Smooth muscle cell (in vitro differentiated cells): Measurements from ENCODE around the gene POMT1. TPM values are rescaled to one million over a fixed set of nuclear protein-coding genes. Genes with fewer than 3 reads are reported as not detected.

Experiments used
- DNase-seq: peaks from one replicate; lab custom pipeline; 2025; ENCODE audit not compliant: unreplicated experiment; lab: John Stamatoyannopoulos, UW
- H2AFZ ChIP-seq: fragments of 200-600 bp; sonication (generic); 2 replicates; pipeline ENCODE4 v1.6.0; 2016; ENCODE audit warnings: antibody characterized with exemption, low read depth, mild to moderate bottlenecking
- H3F3A ChIP-seq: fragments of 200-600 bp; sonication (generic); 2 replicates; pipeline ENCODE4 v1.6.0; 2017; ENCODE audit warnings: antibody characterized with exemption, low read depth
- H3K27ac ChIP-seq: fragments of 200-600 bp; sonication (generic); 2 replicates; pipeline ENCODE4 v1.5.1; 2016; ENCODE audit warnings: low read depth, mild to moderate bottlenecking
- H3K27me3 ChIP-seq: fragments of 200-600 bp; sonication (generic); 2 replicates; pipeline ENCODE4 v1.6.1; 2016; ENCODE audit warnings: low read depth, mild to moderate bottlenecking
- H3K36me3 ChIP-seq: fragments of 200-600 bp; sonication (generic); 2 replicates; pipeline ENCODE4 v1.5.1; 2016; ENCODE audit warnings: low read depth
- H3K4me1 ChIP-seq: fragments of 200-600 bp; sonication (generic); 2 replicates; pipeline ENCODE4 v1.5.1; 2016; ENCODE audit warnings: low read depth
- H3K4me2 ChIP-seq: fragments of 200-600 bp; sonication (generic); 2 replicates; pipeline ENCODE4 v1.6.0; 2016; ENCODE audit warnings: mild to moderate bottlenecking
- H3K4me3 ChIP-seq: fragments of 200-600 bp; sonication (generic); 2 replicates; pipeline ENCODE4 v1.5.1; 2016; ENCODE audit warnings: mild to moderate bottlenecking
- H3K79me2 ChIP-seq: fragments of 200-600 bp; sonication (generic); 2 replicates; pipeline ENCODE4 v1.6.0; 2016; ENCODE audit warnings: low read depth, mild to moderate bottlenecking
- H3K9ac ChIP-seq: fragments of 200-600 bp; sonication (generic); 2 replicates; pipeline ENCODE4 v1.6.0; 2016; ENCODE audit warnings: low read depth
- H3K9me3 ChIP-seq: fragments of 200-600 bp; sonication (generic); replicated peaks from 2 replicates; pipeline ENCODE4 v1.5.1; 2016; ENCODE audit warnings: low read depth
- H4K20me1 ChIP-seq: fragments of 200-600 bp; sonication (generic); 2 replicates; pipeline ENCODE4 v1.6.0; 2016; ENCODE audit warnings: low read depth
- WGBS: methylation state at CpG from one replicate; pipeline ENCODE4 v1.1.7; 2016; ENCODE audit warnings: low lambda C conversion rate; 5-methylcytosine and 5-hydroxymethylcytosine counted together
- polyA plus RNA-seq: library from polyadenylated mRNA; unstranded; fragments of >200 nt; fragmentation: Nextera tagmentation; extraction: Ambion mirVana; gene quantifications from 2 replicates; pipeline ENCODE4 v1.2.1, GENCODE V29; 2016
- total RNA-seq: library from RNA; depleted of rRNA; stranded (reverse); fragments of >200 nt; gene quantifications from 2 replicates; pipeline ENCODE4 v1.2.3, GENCODE V29; 2014
- TF ChIP-seq, protein P1 (sequence below): fragments of 200-600 bp; sonication (generic); IDR thresholded peaks from 2 replicates; pipeline ENCODE4 v1.5.1; 2017; ENCODE audit warnings: borderline replicate concordance, mild to moderate bottlenecking, antibody characterized with exemption; ENCODE audit not compliant: insufficient read depth, poor library complexity, severe bottlenecking

The POMT1 gene
- total and polyA plus RNA-seq, 2 experiments from 2014 or later: 11.8 to 15.2 TPM

DNA sequence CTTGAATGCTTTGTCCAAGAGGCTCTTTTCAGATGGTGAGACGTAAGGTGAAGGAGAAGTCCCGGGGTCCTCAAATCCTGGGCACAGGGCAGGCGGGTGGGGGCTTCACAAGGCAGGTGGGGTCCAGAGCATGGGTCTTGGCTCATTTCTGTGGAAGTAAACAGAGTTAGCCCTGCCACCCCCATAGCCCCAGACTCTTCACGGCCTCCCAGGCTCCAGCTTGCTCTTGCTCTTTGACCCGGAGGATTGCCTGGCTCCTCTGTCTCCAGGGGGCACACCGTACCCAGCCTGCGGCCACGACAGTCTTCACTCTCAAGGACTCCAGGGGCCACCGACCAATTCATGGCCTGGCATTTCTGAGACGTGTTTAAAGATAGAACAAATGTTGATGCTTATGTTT lies 28.8 kb upstream of the POMT1 start:
- H3K4me3 ChIP-seq: no peak overlapping the region
- no peaks in the 10 kb centered on the region for H3K9me3 ChIP-seq
- H3K4me2 ChIP-seq: no peak overlapping the region
- H3K79me2 ChIP-seq: peaks cover 43% of the 10 kb centered on the region
- H3K27me3 ChIP-seq: no peaks in the 10 kb centered on the region
- no peak overlapping the region for H3K27ac ChIP-seq
- no peak overlapping the region for H3K9ac ChIP-seq
- WGBS: 96% methylated on average over 10 of the region's 10 CpGs
- TF ChIP-seq, protein P1, sequence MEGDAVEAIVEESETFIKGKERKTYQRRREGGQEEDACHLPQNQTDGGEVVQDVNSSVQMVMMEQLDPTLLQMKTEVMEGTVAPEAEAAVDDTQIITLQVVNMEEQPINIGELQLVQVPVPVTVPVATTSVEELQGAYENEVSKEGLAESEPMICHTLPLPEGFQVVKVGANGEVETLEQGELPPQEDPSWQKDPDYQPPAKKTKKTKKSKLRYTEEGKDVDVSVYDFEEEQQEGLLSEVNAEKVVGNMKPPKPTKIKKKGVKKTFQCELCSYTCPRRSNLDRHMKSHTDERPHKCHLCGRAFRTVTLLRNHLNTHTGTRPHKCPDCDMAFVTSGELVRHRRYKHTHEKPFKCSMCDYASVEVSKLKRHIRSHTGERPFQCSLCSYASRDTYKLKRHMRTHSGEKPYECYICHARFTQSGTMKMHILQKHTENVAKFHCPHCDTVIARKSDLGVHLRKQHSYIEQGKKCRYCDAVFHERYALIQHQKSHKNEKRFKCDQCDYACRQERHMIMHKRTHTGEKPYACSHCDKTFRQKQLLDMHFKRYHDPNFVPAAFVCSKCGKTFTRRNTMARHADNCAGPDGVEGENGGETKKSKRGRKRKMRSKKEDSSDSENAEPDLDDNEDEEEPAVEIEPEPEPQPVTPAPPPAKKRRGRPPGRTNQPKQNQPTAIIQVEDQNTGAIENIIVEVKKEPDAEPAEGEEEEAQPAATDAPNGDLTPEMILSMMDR: no peak
- no peaks in the 10 kb centered on the region for H3F3A ChIP-seq
- peaks cover 16% of the 10 kb centered on the region for H3K36me3 ChIP-seq
- H2AFZ ChIP-seq: no peak overlapping the region
- peaks cover 96% of the 10 kb centered on the region for H4K20me1 ChIP-seq
- no peak for DNase-seq
- H3K4me1 ChIP-seq: no peaks in the 10 kb centered on the region

DNA sequence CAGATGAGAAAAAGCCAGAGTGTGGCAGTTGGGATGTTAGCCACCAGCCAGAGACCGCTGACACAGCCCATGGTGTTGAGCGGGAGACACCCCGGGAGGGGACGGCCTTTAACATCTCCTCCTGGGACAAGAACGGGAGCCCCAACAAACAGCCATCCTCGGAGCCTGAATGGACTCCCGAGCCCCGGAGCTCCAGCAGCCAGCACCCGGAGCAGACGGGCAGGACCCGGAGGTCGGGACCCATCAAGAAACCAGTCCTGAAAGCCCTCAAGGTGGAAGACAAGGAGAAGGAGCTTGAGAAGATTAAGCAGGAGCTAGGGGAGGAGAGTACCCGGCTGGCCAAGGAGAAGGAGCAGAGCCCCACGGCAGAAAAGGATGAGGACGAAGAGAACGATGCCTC lies 28.0 kb upstream of the POMT1 start:
- DNase-seq: no peak
- TF ChIP-seq, protein P1: no peak
- 93% methylated on average over 16 of the region's 16 CpGs for WGBS
- Histone ChIP-seq H3K27ac (no peak overlapping the region), H3K9ac (no peak overlapping the region), H3K4me1 (no peaks in the 10 kb centered on the region), H3F3A (no peaks in the 10 kb centered on the region), H2AFZ (no peak overlapping the region), H3K27me3 (no peaks in the 10 kb centered on the region), H3K79me2 (peaks cover 42% of the 10 kb centered on the region), H3K36me3 (peaks cover 16% of the 10 kb centered on the region), H3K4me3 (no peak overlapping the region), H4K20me1 (peaks cover 94% of the 10 kb centered on the region), H3K9me3 (no peaks in the 10 kb centered on the region), H3K4me2 (no peak overlapping the region)

DNA sequence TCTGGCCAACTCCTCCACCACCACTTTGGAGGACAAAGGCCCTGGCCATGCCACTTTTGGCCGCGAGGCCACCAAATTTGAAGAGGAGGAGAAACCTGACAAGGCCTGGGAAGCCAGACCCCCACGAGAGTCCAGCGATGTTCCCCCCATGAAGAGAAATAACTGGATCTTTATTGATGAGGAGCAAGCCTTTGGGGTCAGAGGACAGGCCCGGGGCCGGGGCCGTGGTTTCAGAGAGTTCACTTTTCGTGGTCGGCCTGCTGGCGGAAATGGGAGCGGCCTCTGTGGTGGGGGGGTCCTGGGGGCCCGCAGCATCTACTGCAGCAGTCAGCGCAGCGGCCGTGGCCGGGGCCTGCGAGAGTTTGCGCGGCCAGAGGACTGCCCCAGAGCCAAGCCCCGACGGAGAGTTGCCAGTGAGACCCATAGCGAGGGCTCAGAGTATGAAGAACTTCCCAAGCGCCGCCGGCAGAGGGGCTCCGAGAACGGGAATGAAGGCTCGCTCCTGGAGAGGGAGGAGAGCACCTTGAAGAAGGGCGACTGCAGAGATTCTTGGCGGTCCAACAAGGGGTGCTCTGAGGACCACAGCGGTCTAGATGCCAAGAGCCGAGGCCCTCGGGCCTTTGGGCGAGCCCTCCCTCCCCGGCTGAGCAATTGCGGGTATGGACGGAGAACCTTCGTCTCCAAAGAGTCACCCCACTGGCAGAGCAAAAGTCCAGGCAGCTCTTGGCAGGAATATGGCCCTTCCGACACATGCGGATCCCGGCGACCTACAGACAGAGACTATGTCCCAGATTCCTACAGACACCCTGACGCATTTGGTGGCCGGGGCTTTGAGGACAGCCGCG lies 27.4 kb upstream of the POMT1 start:
- Histone ChIP-seq H2AFZ (no peak overlapping the region), H3K4me2 (no peak overlapping the region), H3K9me3 (no peaks in the 10 kb centered on the region), H3K36me3 (peaks cover 16% of the 10 kb centered on the region), H3K27ac (no peak overlapping the region), H3K4me3 (no peak overlapping the region), H3K27me3 (no peaks in the 10 kb centered on the region), H3K9ac (no peak overlapping the region), H3K79me2 (peaks cover 48% of the 10 kb centered on the region), H3K4me1 (no peaks in the 10 kb centered on the region), H4K20me1 (peaks cover 94% of the 10 kb centered on the region), H3F3A (no peaks in the 10 kb centered on the region)
- WGBS: 97% methylated on average over 46 of the region's 46 CpGs
- DNase-seq: no peak
- TF ChIP-seq, protein P1: no peak
